ENCODE data around the gene ANXA5. TPM values are rescaled to one million over a fixed set of nuclear protein-coding genes. Genes with fewer than 3 reads are reported as not detected.

The ANXA5 gene
- 297 and 570 TPM in 2 replicates for total RNA-seq

GRCh38 chr4:121696581-121697461 is at the start of gene ANXA5:
Gene ANXA5, minus strand, starts transcription at chr4:121696980. Its CDS starts 391 bp downstream, at chr4:121696589.

Other genes starting within 250 kb of the ANXA5 start
- gene SMIM43, start 68.2 kb upstream of the ANXA5 start, total RNA-seq = under 0.01 TPM in 1 of 2 replicates, not detected in the other
- gene EXOSC9, start 104.3 kb upstream of the ANXA5 start, total RNA-seq = 21.2 and 21.5 TPM in 2 replicates
- 9.4 and 23.7 TPM in 2 replicates for gene CCNA2, start 126.9 kb upstream of the ANXA5 start, total RNA-seq
- gene BBS7, start 173.5 kb upstream of the ANXA5 start, total RNA-seq = 10.2 and 20.7 TPM in 2 replicates